GM10266 (cell line): Measurements from ENCODE around the gene STIM2.
A peak's percentile ranks its signal among the peaks of the same experiment; 100 is the strongest.

Experiments
- DNase-seq: peaks from one replicate; pipeline ENCODE4 v3.0.0; 2012; ENCODE audit errors: extremely low spot score
- TF ChIP-seq, protein P1 (sequence below): IDR thresholded peaks from 2 replicates; pipeline ENCODE4 v1.5.1; 2012; ENCODE audit warnings: mild to moderate bottlenecking, low read depth; ENCODE audit not compliant: control insufficient read depth, insufficient read depth; ENCODE audit errors: missing control alignments

Gene STIM2

GRCh38 chr4:27008679-27009078, 148.0 kb downstream of the STIM2 start:
- TF ChIP-seq, protein P1, sequence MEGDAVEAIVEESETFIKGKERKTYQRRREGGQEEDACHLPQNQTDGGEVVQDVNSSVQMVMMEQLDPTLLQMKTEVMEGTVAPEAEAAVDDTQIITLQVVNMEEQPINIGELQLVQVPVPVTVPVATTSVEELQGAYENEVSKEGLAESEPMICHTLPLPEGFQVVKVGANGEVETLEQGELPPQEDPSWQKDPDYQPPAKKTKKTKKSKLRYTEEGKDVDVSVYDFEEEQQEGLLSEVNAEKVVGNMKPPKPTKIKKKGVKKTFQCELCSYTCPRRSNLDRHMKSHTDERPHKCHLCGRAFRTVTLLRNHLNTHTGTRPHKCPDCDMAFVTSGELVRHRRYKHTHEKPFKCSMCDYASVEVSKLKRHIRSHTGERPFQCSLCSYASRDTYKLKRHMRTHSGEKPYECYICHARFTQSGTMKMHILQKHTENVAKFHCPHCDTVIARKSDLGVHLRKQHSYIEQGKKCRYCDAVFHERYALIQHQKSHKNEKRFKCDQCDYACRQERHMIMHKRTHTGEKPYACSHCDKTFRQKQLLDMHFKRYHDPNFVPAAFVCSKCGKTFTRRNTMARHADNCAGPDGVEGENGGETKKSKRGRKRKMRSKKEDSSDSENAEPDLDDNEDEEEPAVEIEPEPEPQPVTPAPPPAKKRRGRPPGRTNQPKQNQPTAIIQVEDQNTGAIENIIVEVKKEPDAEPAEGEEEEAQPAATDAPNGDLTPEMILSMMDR = no peak
- DNase-seq = no peak

GRCh38 chr4:27009539-27009938, 148.9 kb downstream of the STIM2 start:
- DNase-seq = no peak
- TF ChIP-seq, protein P1 = no peak

- TF ChIP-seq, protein P1 = peak; percentile 85
- DNase-seq = peak; percentile 47
Observed at GRCh38 chr4:27010334-27010940, 149.8 kb downstream of the STIM2 start.

- no peak for DNase-seq
- TF ChIP-seq, protein P1 = no peak
Observed at GRCh38 chr4:27011401-27011800, 150.8 kb downstream of the STIM2 start.

- TF ChIP-seq, protein P1 = no peak
- no peak for DNase-seq
Observed at GRCh38 chr4:27013012-27013411, 152.4 kb downstream of the STIM2 start.

DNA sequence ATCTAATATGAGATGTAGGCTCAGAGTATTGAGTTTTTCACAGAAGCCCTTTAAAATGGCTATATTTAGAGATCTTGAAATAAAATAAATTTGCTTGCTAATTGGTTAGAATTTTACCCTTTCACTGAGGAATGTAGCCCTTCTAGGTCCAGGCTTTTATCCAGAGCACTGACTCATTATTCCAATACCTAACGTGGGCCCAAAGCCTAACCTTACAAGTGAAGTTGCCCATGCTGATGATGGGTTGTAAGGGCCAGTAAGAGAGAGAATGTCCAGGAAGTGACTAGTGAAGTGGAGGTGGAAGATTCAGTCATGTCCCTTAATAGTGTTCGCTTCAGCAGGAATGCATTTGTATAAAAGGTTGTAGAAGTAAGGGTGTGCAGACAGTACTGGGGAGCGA, 155.9 kb downstream of the STIM2 start:
- DNase-seq = no peak
- TF ChIP-seq, protein P1 = no peak

- TF ChIP-seq, protein P1 = no peak
- DNase-seq = no peak
Observed at GRCh38 chr4:27017623-27018022, 157.0 kb downstream of the STIM2 start.
